K562 (cell line): ENCODE measurements around the gene DDAH1. TPM values are rescaled to one million over a fixed set of nuclear protein-coding genes. Genes with fewer than 3 reads are reported as not detected.

Experiments
- ATAC-seq: fragments of 200-7000 bp; cut with Tn5 transposase; 3 replicates; pipeline ENCODE4 v1.9.1; 2020; ENCODE audit warnings: moderate library complexity
- BruUV-seq: library from RNA; stranded (reverse); fragments of 400-500 nt; replicated peaks from 2 replicates; lab custom pipeline; 2021; lab: Mats Ljungman, UMichigan
- CTCF ChIA-PET: fragments of 300-600 bp; formaldehyde crosslinking; extraction: SDS; loops from one replicate; lab custom pipeline; 2021; ENCODE audit warnings: low intra/inter-chr PET ratio; lab: Yijun Ruan, JAX
- POLR2A ChIA-PET: fragments of 300-600, 350-650 bp; sonication (Branson Sonifier 250); formaldehyde crosslinking; extraction: SDS; loops from one replicate; lab custom pipeline; 2021; ENCODE audit warnings: antibody characterized with exemption, inconsistent platforms; lab: Yijun Ruan, JAX
- DNase-seq, 4 experiments: peaks; one replicate each; pipeline versions ENCODE4 v3.0.0 to v3.0.0-alpha.2; 2011 to 2018; ENCODE audit warnings: low spot score in 3 of 4, mixed read lengths in 3 of 4; ENCODE audit errors: extremely low read depth in 1 of 4
- FAIRE-seq: peaks from 2 replicates; lab custom pipeline; 2011; peaks lifted over from hg19 to GRCh38; lab: Jason Lieb, UNC
- H2AFZ ChIP-seq: 2 replicates; pipeline ENCODE4 v1.6.0; 2011; ENCODE audit warnings: low read depth, low read length, control low read depth, inconsistent platforms
- H3K27ac ChIP-seq: fragments of 200-600 bp; 3 replicates; pipeline ENCODE4 v1.8.0; 2011; ENCODE audit warnings: low read depth, mild to moderate bottlenecking, control low read depth, inconsistent platforms, low read length, moderate library complexity, mixed read lengths; ENCODE audit errors: extremely low read depth
- H3K27me3 ChIP-seq, 2 experiments: fragments of 300-600 bp in 1 of 2; 2 replicates in 1 of 2; 3 replicates in 1 of 2; pipeline versions ENCODE4 v1.6.0 to v1.8.0; 2011; ENCODE audit warnings: inconsistent platforms in 2 of 2, low read length in 2 of 2, mild to moderate bottlenecking in 1 of 2, mixed read lengths in 1 of 2, moderate library complexity in 1 of 2; ENCODE audit not compliant: control insufficient read depth in 2 of 2, insufficient read depth in 2 of 2
- H3K36me3 ChIP-seq: fragments of 300-600 bp; 3 replicates; pipeline ENCODE4 v1.8.0; 2011; ENCODE audit warnings: mild to moderate bottlenecking, low read length, inconsistent platforms; ENCODE audit not compliant: control insufficient read depth, insufficient read depth
- H3K4me1 ChIP-seq, 2 experiments: fragments of 200-600 bp in 1 of 2; replicated peaks in 1 of 2; 2 replicates in 1 of 2; 3 replicates in 1 of 2; pipeline versions ENCODE4 v1.5.1 to v1.8.0; 2011; ENCODE audit warnings: inconsistent platforms in 2 of 2, low read length in 2 of 2, mild to moderate bottlenecking in 1 of 2, mixed read lengths in 1 of 2, moderate library complexity in 1 of 2; ENCODE audit not compliant: control insufficient read depth in 2 of 2, insufficient read depth in 2 of 2
- H3K4me2 ChIP-seq: 2 replicates; pipeline ENCODE4 v1.6.1; 2011; ENCODE audit warnings: low read length, control low read depth, inconsistent platforms, mixed read lengths; ENCODE audit not compliant: insufficient read depth
- H3K4me3 ChIP-seq: fragments of 200-600 bp; sonication (generic), shearing (Covaris generic); 2 replicates; pipeline ENCODE4 v1.5.1; 2016; ENCODE audit warnings: control low read depth, inconsistent platforms
- H3K79me2 ChIP-seq: fragments of 200-600 bp; 3 replicates; pipeline ENCODE4 v1.8.0; 2011; ENCODE audit warnings: low read length, inconsistent platforms; ENCODE audit not compliant: control insufficient read depth, insufficient read depth
- H3K9ac ChIP-seq, 2 experiments: 2 replicates each; pipeline versions ENCODE4 v1.6.0 to v1.6.1; 2011; ENCODE audit warnings: low read depth in 2 of 2, low read length in 2 of 2, control low read depth in 1 of 2, inconsistent platforms in 1 of 2, mild to moderate bottlenecking in 1 of 2, mixed read lengths in 1 of 2; ENCODE audit not compliant: insufficient read depth in 1 of 2
- H3K9me1 ChIP-seq: one replicate; pipeline ENCODE4 v1.6.0; 2011; ENCODE audit warnings: inconsistent platforms, mild to moderate bottlenecking, low read length, moderate library complexity; ENCODE audit not compliant: control insufficient read depth, insufficient read depth
- H3K9me3 ChIP-seq: replicated peaks from 2 replicates; pipeline ENCODE4 v1.5.1; 2011; ENCODE audit warnings: low read depth, low read length, inconsistent platforms; ENCODE audit not compliant: control insufficient read depth, insufficient read depth
- H4K20me1 ChIP-seq: replicated peaks from 2 replicates; pipeline ENCODE4 v1.6.1; 2011; ENCODE audit warnings: low read length, inconsistent platforms, mixed read lengths; ENCODE audit not compliant: control insufficient read depth, insufficient read depth
- AFF1 ChIP-seq, 2 experiments: fragments of 450-650 bp; IDR thresholded peaks; 2 replicates each; pipeline ENCODE4 v1.6.1; 2018; ENCODE audit warnings: mild to moderate bottlenecking in 2 of 2, low read depth in 1 of 2; ENCODE audit not compliant: partially characterized antibody in 2 of 2
- BRCA1 ChIP-seq, 2 experiments: fragments of 450-650 bp in 1 of 2; sonication (generic) in 1 of 2; formaldehyde crosslinking in 1 of 2; IDR thresholded peaks; 2 replicates each; pipeline versions ENCODE4 v1.5.0 to v1.6.1; 2017 to 2020; ENCODE audit warnings: mild to moderate bottlenecking in 1 of 2, missing genetic modification reagents in 1 of 2
- CHD1 ChIP-seq: fragments of 200-600 bp; sonication (generic); IDR thresholded peaks from one replicate; pipeline ENCODE4 v1.6.1; 2012; ENCODE audit warnings: mild to moderate bottlenecking, moderate library complexity, low read length, inconsistent platforms
- EP400 ChIP-seq: fragments of 450-650 bp; IDR thresholded peaks from 2 replicates; pipeline ENCODE4 v1.6.1; 2017; ENCODE audit warnings: antibody characterized with exemption, mild to moderate bottlenecking, moderate library complexity
- HMGN3 ChIP-seq: IDR thresholded peaks from 2 replicates; pipeline ENCODE4 v1.6.1; 2011; ENCODE audit warnings: borderline replicate concordance, low read depth, mild to moderate bottlenecking, mixed read lengths, low read length; ENCODE audit not compliant: insufficient read length; ENCODE audit errors: extremely low read depth
- MBD2 ChIP-seq: sonication (generic); IDR thresholded peaks from 2 replicates; pipeline ENCODE4 v1.6.1; 2016; ENCODE audit warnings: low read depth, borderline replicate concordance
- NONO ChIP-seq, 2 experiments: fragments of 200-400 bp in 1 of 2; fragments of 450-650 bp in 1 of 2; formaldehyde crosslinking in 1 of 2; IDR thresholded peaks; 2 replicates each; pipeline ENCODE4 v1.6.1; 2017; ENCODE audit warnings: low read depth in 2 of 2, mild to moderate bottlenecking in 2 of 2, moderate library complexity in 2 of 2, low read length in 1 of 2
- SMARCA5 ChIP-seq: fragments of 450-650 bp; IDR thresholded peaks from 2 replicates; pipeline ENCODE4 v1.6.1; 2016
- STAT5B ChIP-seq: fragments of 250-450 bp; sonication (Bioruptor Pico); IDR thresholded peaks from 2 replicates; pipeline ENCODE4 v1.8.0; 2021; ENCODE audit warnings: mild to moderate bottlenecking, inconsistent platforms
- THRAP3 ChIP-seq: fragments of 450-650 bp; IDR thresholded peaks from 2 replicates; pipeline ENCODE4 v1.6.1; 2016; ENCODE audit warnings: mild to moderate bottlenecking, inconsistent platforms, borderline replicate concordance
- USF2 ChIP-seq: sonication (generic); formaldehyde crosslinking; IDR thresholded peaks from 2 replicates; pipeline ENCODE4 v1.5.0; 2020; ENCODE audit warnings: missing genetic modification reagents
- WHSC1 ChIP-seq: IDR thresholded peaks from one replicate; pipeline ENCODE4 v1.6.1; 2012; ENCODE audit warnings: low read length, control low read depth, inconsistent platforms
- ZNF282 ChIP-seq: sonication (generic); formaldehyde crosslinking; IDR thresholded peaks from 2 replicates; pipeline ENCODE4 v1.8.1; 2023; ENCODE audit warnings: missing genetic modification reagents
- ZNF639 ChIP-seq, 2 experiments: fragments of 200-800 bp in 1 of 2; sonication (Bioruptor generic) in 1 of 2; sonication (generic) in 1 of 2; formaldehyde crosslinking in 1 of 2; IDR thresholded peaks in 1 of 2; conservative IDR thresholded peaks in 1 of 2; 2 replicates each; pipeline versions ENCODE4 v1.5.0 to v1.6.1; 2016 to 2020; ENCODE audit warnings: missing compliant biosample characterization in 1 of 2, missing genetic modification characterization in 1 of 2, missing genetic modification reagents in 1 of 2
- ZNF785 ChIP-seq: fragments of 250-450 bp; sonication (Bioruptor Pico); IDR thresholded peaks from 2 replicates; pipeline ENCODE4 v1.4.0; 2020; ENCODE audit warnings: mild to moderate bottlenecking
- whole genome bisulfite sequencing: fragments of 100-300 bp; shearing (Covaris generic); methylation state at CpG from one replicate; pipeline ENCODE4 v1.1.6; 2016; ENCODE audit warnings: low coverage, mixed read lengths; ENCODE audit not compliant: insufficient coverage; ENCODE audit errors: missing lambda C conversion rate; 5-methylcytosine and 5-hydroxymethylcytosine counted together
- in situ Hi-C: fragments of 300-500 bp; cut with MboI; formaldehyde crosslinking; loops from 4 replicates; pipeline ENCODE4 v1.15.0; 2018; ENCODE audit warnings: inconsistent platforms, mixed read lengths
- intact Hi-C: fragments of 100-400 bp; cut with micrococcal nuclease; formaldehyde crosslinking; loops from 2 replicates; pipeline ENCODE4 v1.14.2; 2022
- polyA plus RNA-seq, 8 experiments: library from polyadenylated mRNA; depleted of rRNA in 4 of 8; stranded (reverse) in 5 of 8; unstranded in 3 of 8; fragments of >200 nt; fragmentation: Nextera tagmentation in 2 of 8; fragmentation: Illumina TruSeq in 1 of 8; extraction: Ambion mirVana in 2 of 8; extraction: Trizol in 1 of 8; gene quantifications; 2 replicates each; pipeline versions ENCODE4 v1.2.1 to v1.2.3, GENCODE V29; 2011 to 2014; ENCODE audit warnings: inconsistent platforms in 1 of 8, missing spikeins in 1 of 8
- total RNA-seq, 7 experiments: library from RNA; depleted of rRNA in 6 of 7; stranded (reverse); fragments of >200 nt in 6 of 7; fragmentation: Illumina TruSeq in 2 of 7; extraction: Trizol in 2 of 7; gene quantifications; 2 replicates each; pipeline versions ENCODE4 v1.2.1 to v1.2.3, GENCODE V29; 2011 to 2021; ENCODE audit warnings: low replicate concordance in 1 of 7

The DDAH1 gene
- total and polyA plus RNA-seq, 9 of the 15 experiments (the other 6 are each of a cell fraction or from before 2014, with no cell fraction given): 0.04 to 0.24 (median 0.10) TPM

- TF ChIP-seq BRCA1 (IDR thresholded peaks at IDR 0.05): no peak
- no peak for TF ChIP-seq BRCA1 (CRISPR knock-in tag; IDR thresholded peaks at IDR 0.05)
- no peak for TF ChIP-seq SMARCA5
- TF ChIP-seq CHD1: no peak
- TF ChIP-seq THRAP3: no peak
- TF ChIP-seq ZNF785 (CRISPR knock-in tag): no peak
- TF ChIP-seq STAT5B (CRISPR knock-in tag): no peak
These were observed 91.6 kb downstream of the DDAH1 start (continued) for GRCh38 chr1:85373378-85373708.

GRCh38 chr1:85372683-85373377, 92.1 kb downstream of the DDAH1 start:
- Histone ChIP-seq H3K9ac (no peak overlapping the region), H3K4me1 (no peaks in the 10 kb centered on the region), H3K27me3 (no peaks in the 10 kb centered on the region), H3K79me2 (no peaks in the 10 kb centered on the region), H4K20me1 (no peaks in the 10 kb centered on the region), H3K27ac (no peak overlapping the region), H3K9me1 (no peaks in the 10 kb centered on the region), H3K36me3 (no peaks in the 10 kb centered on the region), H2AFZ (no peak overlapping the region), H3K9me3 (no peaks in the 10 kb centered on the region), H3K4me2 (no peak overlapping the region), H3K4me3 (no peak overlapping the region)
- POLR2A ChIA-PET: no interaction called here
- BruUV-seq: no TSS peak
- no peak for DNase-seq
- intact Hi-C loops (no loop called here), in situ Hi-C loops (no loop called here)
- TF ChIP-seq ZNF639 (CRISPR knock-in tag; conservative IDR thresholded peaks at IDR 0.05 in 1 of 2, IDR thresholded peaks at IDR 0.05 in 1 of 2) (no peak), AFF1 (IDR thresholded peaks at IDR 0.05; ENCODE audit: low read depth in 1 of 2, partially characterized antibody in 2 of 2) (no peak), MBD2 (no peak), ZNF282 (CRISPR knock-in tag) (no peak), HMGN3 (no peak), USF2 (CRISPR knock-in tag) (no peak), EP400 (no peak), WHSC1 (no peak), NONO (IDR thresholded peaks at IDR 0.05; ENCODE audit: low read depth in 2 of 2, low read length in 1 of 2) (no peak)
- WGBS: 2% methylated on average over 5 of the region's 5 CpGs
- no peak for FAIRE-seq
- no peak for ATAC-seq
- CTCF ChIA-PET: no interaction called here
